GM11168 (cell line): Measurements from ENCODE around the gene NSA2.
"Not testable (repeated sequence)": the region's sequence is repeated elsewhere in the genome, so short reads cannot be mapped to it uniquely, and the experiment has no call there.

Experiments used
- in situ Hi-C: fragments of 300-500 bp; cut with MboI; formaldehyde crosslinking; loops from one replicate; pipeline ENCODE4 v1.12.0; 2022; ENCODE audit warnings: low sequenced_read_pairs; ENCODE audit not compliant: unreplicated experiment

The NSA2 gene

DNA sequence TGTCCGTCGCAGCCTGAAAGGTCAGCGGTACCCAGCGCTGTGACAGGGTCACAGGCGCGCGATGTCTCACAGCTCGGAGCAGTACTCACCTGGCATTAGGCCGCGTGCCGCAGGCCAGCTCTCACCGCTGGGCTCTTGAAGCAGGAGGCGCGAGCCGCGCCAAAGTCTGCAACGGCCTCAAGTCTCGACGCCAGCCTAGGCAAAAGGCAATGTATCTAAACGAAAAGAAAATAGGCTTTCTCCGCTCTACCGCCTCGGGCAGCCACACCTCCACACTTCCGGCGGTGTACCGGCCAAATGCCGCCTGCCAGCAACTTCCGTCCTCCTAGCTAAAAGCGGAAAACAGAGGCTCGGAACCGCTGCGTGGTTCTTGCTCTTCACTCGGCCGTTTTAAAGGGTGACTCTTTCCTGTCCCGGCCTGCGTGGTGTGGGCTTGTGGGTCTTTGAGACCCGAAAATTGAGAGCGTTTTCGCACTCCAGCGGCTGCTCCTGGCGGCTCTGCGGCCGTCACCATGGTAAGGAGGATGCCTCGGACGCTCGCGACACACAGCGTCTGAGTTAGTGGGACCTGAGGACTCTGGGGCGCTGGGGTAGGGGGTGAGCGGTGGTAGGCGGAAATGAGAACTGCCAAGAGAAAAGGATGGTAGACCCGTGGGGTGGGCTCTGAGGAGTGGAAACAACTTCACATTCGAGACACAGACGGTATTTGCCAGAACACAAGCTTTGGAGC, at the start of gene NSA2, which contains the start of gene GFM2:
Gene NSA2 (plus strand): TSS at position 401 of the 730 bp plus-strand sequence. CDS start 112 bp downstream, at position 513.
Gene GFM2 (minus strand): TSS at position 269 of the 730 bp plus-strand sequence. CDS start 3,375 bp downstream, outside the sequence.
- in situ Hi-C loops = no loop called here

DNA sequence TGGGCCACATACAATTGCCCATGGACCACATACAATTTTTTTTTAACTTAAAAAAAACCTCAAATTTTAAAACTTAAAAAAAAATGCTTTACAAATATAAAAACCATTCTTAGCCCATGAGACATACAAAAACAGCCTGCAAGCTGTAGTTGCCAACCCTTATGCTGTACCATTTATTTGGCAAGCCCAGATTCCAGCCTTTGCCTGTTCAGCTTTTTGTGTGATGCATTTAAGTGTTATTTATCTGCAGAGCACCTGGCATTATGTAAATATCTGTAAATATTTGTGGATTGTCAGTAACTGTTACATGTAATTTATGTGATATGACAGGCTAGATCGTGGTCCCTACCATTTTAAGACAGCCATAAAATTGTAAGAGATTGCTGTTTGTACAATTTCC, 49.5 kb upstream of the NSA2 start:
- in situ Hi-C loops = no loop called here

- in situ Hi-C loops = no loop called here
Observed at GRCh38 chr5:74722271-74722670, 44.8 kb upstream of the NSA2 start.

GRCh38 chr5:74725331-74725730, 41.7 kb upstream of the NSA2 start:
- in situ Hi-C loops = no loop called here

- in situ Hi-C loops = no loop called here
Observed at GRCh38 chr5:74736759-74737158, 30.3 kb upstream of the NSA2 start.

DNA sequence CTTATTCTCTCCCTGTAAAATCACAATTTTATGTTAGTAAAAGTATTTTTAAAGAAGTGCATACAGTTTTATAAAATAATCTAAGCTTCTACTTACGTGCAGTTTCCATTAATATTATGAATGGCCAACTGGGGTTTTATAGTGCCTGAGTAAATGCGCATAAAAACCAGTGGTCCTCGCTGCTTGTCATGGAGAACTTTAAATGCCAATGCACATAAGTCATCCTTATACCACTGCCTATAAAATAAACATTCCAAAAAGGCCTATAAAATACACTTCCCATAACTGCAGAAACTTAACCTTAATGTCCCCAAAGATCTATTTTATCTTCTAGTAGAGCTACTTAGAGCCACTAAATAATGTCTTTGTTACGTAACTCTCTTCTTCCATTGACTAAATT, 28.6 kb upstream of the NSA2 start:
- in situ Hi-C loops = no loop called here

- in situ Hi-C loops = not testable (repeated sequence)
Observed at GRCh38 chr5:74748742-74749141, 18.3 kb upstream of the NSA2 start.

GRCh38 chr5:74761241-74761640, 5.8 kb upstream of the NSA2 start:
- in situ Hi-C loops = no loop called here

GRCh38 chr5:74762599-74762998, 4.5 kb upstream of the NSA2 start:
- in situ Hi-C loops = no loop called here

- in situ Hi-C loops = no loop called here
Observed at GRCh38 chr5:74763504-74763903, 3.5 kb upstream of the NSA2 start.

DNA sequence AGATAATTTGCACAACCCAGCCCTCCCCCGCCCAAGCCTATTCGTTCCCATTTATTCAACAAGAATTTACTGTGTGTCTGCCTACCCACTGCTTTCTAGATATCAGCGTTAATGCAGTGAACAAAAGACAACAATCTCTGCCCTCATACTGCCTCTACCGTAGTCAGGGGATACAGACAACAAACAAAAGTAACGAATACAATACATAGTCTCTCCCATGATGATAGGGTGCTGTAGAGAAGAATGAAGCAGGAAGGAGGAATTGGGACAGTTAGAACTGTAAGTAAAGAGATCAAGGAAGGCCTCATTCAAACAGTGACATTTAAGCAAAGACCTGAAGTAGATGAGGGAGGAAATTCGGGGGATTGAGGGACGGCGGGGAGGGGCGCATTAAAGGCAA, 1.8 kb upstream of the NSA2 start:
- in situ Hi-C loops = no loop called here

GRCh38 chr5:74765929-74766328, 1.1 kb upstream of the NSA2 start:
- in situ Hi-C loops = no loop called here

GRCh38 chr5:74766418-74766848, 616 bp upstream of the NSA2 start:
- in situ Hi-C loops = no loop called here

- in situ Hi-C loops = no loop called here
Observed at GRCh38 chr5:74767579-74767913, 497 bp downstream of the NSA2 start.

GRCh38 chr5:74772359-74772758, 5.3 kb downstream of the NSA2 start:
- in situ Hi-C loops = no loop called here

GRCh38 chr5:74778609-74779008, 11.6 kb downstream of the NSA2 start:
- in situ Hi-C loops = no loop called here

- in situ Hi-C loops = no loop called here
Observed at GRCh38 chr5:74786851-74787250, 19.8 kb downstream of the NSA2 start.

- in situ Hi-C loops = no loop called here
Observed at GRCh38 chr5:74787424-74787823, 20.4 kb downstream of the NSA2 start.

DNA sequence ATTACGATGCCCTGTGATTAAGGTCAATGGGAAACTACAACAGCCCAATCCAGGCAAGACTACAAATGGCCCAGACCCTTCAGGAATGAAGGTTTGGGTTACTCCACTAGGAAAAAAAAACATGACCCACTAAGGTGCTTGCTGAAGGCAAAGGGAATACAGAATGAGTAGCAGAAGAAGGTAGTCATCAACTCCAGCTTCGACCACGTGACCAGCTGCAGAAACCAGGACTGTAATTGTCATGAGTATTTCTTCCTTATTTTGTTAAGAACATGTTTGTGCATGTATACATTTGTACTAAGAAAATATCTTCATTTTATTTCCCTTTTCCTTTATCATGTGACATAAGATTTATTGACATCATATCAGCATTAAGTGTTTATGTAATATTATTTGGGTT, 24.6 kb downstream of the NSA2 start:
- in situ Hi-C loops = not testable (repeated sequence)

- in situ Hi-C loops = no loop called here
Observed at GRCh38 chr5:74798977-74799911, 32.2 kb downstream of the NSA2 start.

- in situ Hi-C loops = no loop called here
Observed at GRCh38 chr5:74801197-74801596, 34.1 kb downstream of the NSA2 start.
